ENCODE measurements around the gene STMN1. TPM values are rescaled to one million over a fixed set of nuclear protein-coding genes. Genes with fewer than 3 reads are reported as not detected.

STMN1 gene
- total and polyA plus RNA-seq, 9 of the 15 experiments (the other 6 are each of a cell fraction or from before 2014, with no cell fraction given) = 269 to 2,153 (median 595) TPM

- TF ChIP-seq ZNF592 (IDR thresholded peaks at IDR 0.05) (0 out of 2 replicates have a peak, but pooled peaks have one; percentile 16), ZBTB7A (IDR thresholded peaks at IDR 0.05; ENCODE audit: borderline replicate concordance, control insufficient read depth, low read depth, low read length) (no peak), NFE2 (IDR thresholded peaks at IDR 0.05; ENCODE audit: low read depth) (no peak), CHCHD3 (CRISPR knock-in tag; IDR thresholded peaks at IDR 0.05) (no peak), ZBTB40 (IDR thresholded peaks at IDR 0.05) (0 out of 2 replicates have a peak, but pooled peaks have one; percentile 13), ZBTB40 (CRISPR knock-in tag; IDR thresholded peaks at IDR 0.05) (no peak), RHOXF2B (CRISPR knock-in tag; conservative IDR thresholded peaks at IDR 0.05) (no peak), PRDM10 (IDR thresholded peaks at IDR 0.05; ENCODE audit: partially characterized antibody) (peak; percentile 89), SIN3A (IDR thresholded peaks at IDR 0.05; ENCODE audit: borderline replicate concordance in 2 of 2, control insufficient read depth in 1 of 2, low read depth in 2 of 2, low read length in 2 of 2) (0 out of 4 replicates have a peak, but pooled peaks of 1 of the 2 experiments have one; percentile 13), HLTF (IDR thresholded peaks at IDR 0.05) (no peak)
Measured at GRCh38 chr1:25871086-25871703, 35.0 kb downstream of the STMN1 start (continued).
